ENCODE results near the gene TECPR1. TPM values are rescaled to one million over a fixed set of nuclear protein-coding genes. Genes with fewer than 3 reads are reported as not detected.

Gene TECPR1
- total and polyA plus RNA-seq, 2 donors (not counting 1 experiment from before 2014, with no cell fraction given), result 20.9 to 52.2 TPM

GRCh38 chr7:98206451-98207330 lies 45.3 kb downstream of the TECPR1 start:
- Mint-ChIP-seq H3K27ac (no peak overlapping the region), H3K27me3 (peaks cover 9% of the 10 kb centered on the region), H3K4me1 (peaks cover 32% of the 10 kb centered on the region), H3K9me3 (ENCODE audit: insufficient read depth) (no peaks in the 10 kb centered on the region), H3K4me3 (no peak overlapping the region)
- H3K4me3 ChIP-seq (ENCODE audit: control extremely low read depth in 1 of 5, extremely low read depth in 1 of 5, insufficient read depth in 1 of 5, low read depth in 2 of 5, low read length in 4 of 5), result no peak overlapping the region
- no peak overlapping the region for H3K4me2 ChIP-seq (replicated peaks; ENCODE audit: low read depth, low read length, poor library complexity, severe bottlenecking)
- H3K36me3 ChIP-seq (replicated peaks in 1 of 2; ENCODE audit: control extremely low read depth in 1 of 2, control insufficient read depth in 1 of 2, extremely low read depth in 1 of 2, insufficient read depth in 2 of 2, low read length in 1 of 2), result peaks cover 0 to 7% of the 10 kb centered on the region in 2 experiments
- ATAC-seq (ENCODE audit: low read depth), result no peak
- 96% methylated on average over 41 of the region's 47 CpGs for WGBS (ENCODE audit: insufficient coverage)
- no peak overlapping the region for H3K27ac ChIP-seq (ENCODE audit: low read length in 2 of 2)
- H3K9ac ChIP-seq (ENCODE audit: low read length), result no peak overlapping the region
- intact Hi-C loops (cut with micrococcal nuclease), result no loop called here
- H3K9me3 ChIP-seq (ENCODE audit: control extremely low read depth in 1 of 3, control insufficient read depth in 2 of 3, insufficient read depth in 1 of 3, low read length in 2 of 3), result peaks cover 0 to 17% (median 0%) of the 10 kb centered on the region in 3 donors
- no peak overlapping the region for H2AFZ ChIP-seq (ENCODE audit: insufficient read depth, low read depth, low read length, poor library complexity, severe bottlenecking)
- TF ChIP-seq EZH2 (IDR thresholded peaks at IDR 0.05; ENCODE audit: borderline replicate concordance, insufficient read depth, low read depth, low read length, poor library complexity, severe bottlenecking) (no peak), CTCF (IDR thresholded peaks at IDR 0.05) (no peak)
- DNase-seq, result no peak
- peaks cover 0 to 11% (median 3%) of the 10 kb centered on the region in 4 experiments for H3K27me3 ChIP-seq (replicated peaks in 1 of 4; ENCODE audit: control extremely low read depth in 1 of 4, control insufficient read depth in 3 of 4, insufficient read depth in 4 of 4, low read length in 3 of 4)
- H3K79me2 ChIP-seq (ENCODE audit: control insufficient read depth, insufficient read depth, low read length), result no peaks in the 10 kb centered on the region
- H3K4me1 ChIP-seq (ENCODE audit: control insufficient read depth in 2 of 2, insufficient read depth in 2 of 2, low read length in 2 of 2), result peaks cover 27 to 38% of the 10 kb centered on the region in 2 donors
- ChIA-PET CTCF (interaction anchor here (0.7 to 1.2 kb wide), 2 partner anchors 37 to 130 kb away, joined by 3 to 4 read pairs; no protein-coding TSS in a partner anchor), POLR2A (no interaction called here)
- peaks cover 22% of the 10 kb centered on the region for H4K20me1 ChIP-seq (ENCODE audit: control insufficient read depth, insufficient read depth, low read length, poor library complexity, severe bottlenecking)

Data from B cell (primary cell).